DND-41 (cell line): ENCODE data around the gene CD2AP.

Experiments used
- ATAC-seq: fragments of 200-7000 bp; cut with Tn5 transposase; 3 replicates; pipeline ENCODE4 v1.9.1; 2021; ENCODE audit warnings: low read depth; ENCODE audit not compliant: insufficient read depth
- DNase-seq: peaks from one replicate; pipeline ENCODE4 v3.0.0-alpha.2; 2020
- H2AFZ ChIP-seq: 2 replicates; pipeline ENCODE4 v1.6.0; 2012; ENCODE audit warnings: low read depth, low read length
- H3K27ac ChIP-seq: 2 replicates; pipeline ENCODE4 v1.5.1; 2012; ENCODE audit warnings: low read length, inconsistent platforms
- H3K27me3 ChIP-seq: fragments of 200-600 bp; sonication (generic); 2 replicates; pipeline ENCODE4 v1.6.0; 2012; ENCODE audit warnings: low read length, mild to moderate bottlenecking, inconsistent platforms; ENCODE audit not compliant: insufficient read depth, poor library complexity
- H3K36me3 ChIP-seq: 2 replicates; pipeline ENCODE4 v1.5.1; 2012; ENCODE audit warnings: low read length, inconsistent platforms; ENCODE audit not compliant: insufficient read depth
- H3K4me1 ChIP-seq: 2 replicates; pipeline ENCODE4 v1.5.1; 2012; ENCODE audit warnings: mild to moderate bottlenecking, low read length; ENCODE audit not compliant: insufficient read depth
- H3K4me2 ChIP-seq: 2 replicates; pipeline ENCODE4 v1.6.0; 2012; ENCODE audit warnings: mild to moderate bottlenecking, moderate library complexity, low read length, inconsistent platforms; ENCODE audit not compliant: insufficient read depth
- H3K4me3 ChIP-seq, 2 experiments: fragments of 200-600 bp in 1 of 2; shearing (Covaris generic) in 1 of 2; 2 replicates each; pipeline ENCODE4 v1.5.1; 2012 to 2016; ENCODE audit warnings: inconsistent platforms in 2 of 2, low read length in 2 of 2, mild to moderate bottlenecking in 2 of 2, low read depth in 1 of 2, moderate library complexity in 1 of 2
- H3K79me2 ChIP-seq: 2 replicates; pipeline ENCODE4 v1.6.0; 2012; ENCODE audit warnings: low read length, inconsistent platforms; ENCODE audit not compliant: insufficient read depth
- H3K9ac ChIP-seq: 2 replicates; pipeline ENCODE4 v1.6.0; 2012; ENCODE audit warnings: low read depth, mild to moderate bottlenecking, inconsistent platforms, low read length, moderate library complexity
- H3K9me3 ChIP-seq: 2 replicates; pipeline ENCODE4 v1.5.1; 2012; ENCODE audit warnings: low read length, moderate library complexity, mild to moderate bottlenecking, inconsistent platforms; ENCODE audit not compliant: insufficient read depth, severe bottlenecking
- H4K20me1 ChIP-seq: 2 replicates; pipeline ENCODE4 v1.6.0; 2012; ENCODE audit warnings: low read length; ENCODE audit not compliant: insufficient read depth
- CTCF ChIP-seq: IDR thresholded peaks from 2 replicates; pipeline ENCODE4 v1.5.1; 2012; ENCODE audit warnings: borderline replicate concordance, low read length, moderate library complexity, mild to moderate bottlenecking; ENCODE audit not compliant: poor library complexity, severe bottlenecking; ENCODE audit errors: extremely low read depth
- EZH2 ChIP-seq: IDR thresholded peaks from 3 replicates; pipeline ENCODE4 v1.6.1; 2012; ENCODE audit warnings: borderline replicate concordance, low read depth, mild to moderate bottlenecking, moderate library complexity, low read length, inconsistent platforms; ENCODE audit not compliant: severe bottlenecking

Gene CD2AP

GRCh38 chr6:47653706-47654105 lies 176.1 kb downstream of the CD2AP start:
- Histone ChIP-seq H4K20me1 (no peaks in the 10 kb centered on the region), H3K4me3 (no peak overlapping the region), H3K4me1 (peaks cover 12% of the 10 kb centered on the region), H3K79me2 (no peaks in the 10 kb centered on the region), H3K4me2 (no peak overlapping the region), H3K27ac (no peak overlapping the region), H3K9ac (no peak overlapping the region), H3K9me3 (no peaks in the 10 kb centered on the region), H2AFZ (no peak overlapping the region), H3K36me3 (no peaks in the 10 kb centered on the region), H3K27me3 (peaks cover 2% of the 10 kb centered on the region)
- DNase-seq = no peak
- TF ChIP-seq CTCF (no peak), EZH2 (no peak)
- ATAC-seq = no peak

GRCh38 chr6:47654255-47654654 lies 176.7 kb downstream of the CD2AP start:
- Histone ChIP-seq H2AFZ (no peak overlapping the region), H3K4me2 (no peak overlapping the region), H3K36me3 (no peaks in the 10 kb centered on the region), H3K79me2 (no peaks in the 10 kb centered on the region), H3K9ac (no peak overlapping the region), H4K20me1 (no peaks in the 10 kb centered on the region), H3K4me1 (peaks cover 12% of the 10 kb centered on the region), H3K27me3 (peaks cover 2% of the 10 kb centered on the region), H3K9me3 (no peaks in the 10 kb centered on the region), H3K4me3 (no peak overlapping the region), H3K27ac (no peak overlapping the region)
- DNase-seq (no peak), ATAC-seq (no peak)
- TF ChIP-seq EZH2 (no peak), CTCF (no peak)

GRCh38 chr6:47655719-47656595 lies 178.4 kb downstream of the CD2AP start:
- no peak overlapping the region for H3K9ac ChIP-seq

More at GRCh38 chr6:47655719-47656595, 178.4 kb downstream of the CD2AP start:
- no peaks in the 10 kb centered on the region for H3K9me3 ChIP-seq
- TF ChIP-seq EZH2 = no peak
- TF ChIP-seq CTCF = no peak
- H3K4me1 ChIP-seq = peaks cover 2% of the 10 kb centered on the region; the same call in 1 of the 2 replicates
- peaks cover 2% of the 10 kb centered on the region for H3K27me3 ChIP-seq
- no peaks in the 10 kb centered on the region for H3K36me3 ChIP-seq
- no peak overlapping the region for H3K27ac ChIP-seq
- no peak overlapping the region for H3K4me3 ChIP-seq
- DNase-seq (peak; percentile 27), ATAC-seq (peak; percentile 87)
- no peak overlapping the region for H2AFZ ChIP-seq
- no peak overlapping the region for H3K4me2 ChIP-seq
- no peaks in the 10 kb centered on the region for H3K79me2 ChIP-seq
- H4K20me1 ChIP-seq = no peaks in the 10 kb centered on the region
